Fibroblast of lung (primary cell): ENCODE results near the gene EXOC5.

Experiments
- CTCF ChIP-seq, 2 donors: IDR thresholded peaks in 1 of 2; conservative IDR thresholded peaks in 1 of 2; 1 replicate in 1 of 2; 2 replicates in 1 of 2; pipeline ENCODE4 v1.5.1; 2011 to 2012; ENCODE audit warnings: low read length in 2 of 2, control low read depth in 1 of 2, inconsistent platforms in 1 of 2, low read depth in 1 of 2, mild to moderate bottlenecking in 1 of 2
- EZH2 ChIP-seq: IDR thresholded peaks from 2 replicates; pipeline ENCODE4 v1.5.1; 2012; ENCODE audit warnings: low read length, control low read depth, mild to moderate bottlenecking; ENCODE audit errors: missing control alignments

- peak; percentile 89 to 91 for TF ChIP-seq CTCF (conservative IDR thresholded peaks at IDR 0.05 in 1 of 2, IDR thresholded peaks at IDR 0.05 in 1 of 2; ENCODE audit: low read depth in 1 of 2, low read length in 2 of 2)
- no peak for TF ChIP-seq EZH2
Measured at GRCh38 chr14:57317248-57317833, 48.6 kb upstream of the EXOC5 start.
